ENCODE data around the gene CNBP. TPM values are rescaled to one million over a fixed set of nuclear protein-coding genes. Genes with fewer than 3 reads are reported as not detected.
"Not testable (repeated sequence)": the region's sequence is repeated elsewhere in the genome, so short reads cannot be mapped to it uniquely, and the experiment has no call there.

CNBP gene
- total RNA-seq = 169 TPM

- peak; percentile 91 for DNase-seq
Measured at GRCh38 chr3:129183569-129184395, at the start of gene CNBP. Gene CNBP, minus strand, starts transcription at chr3:129183896. Its CDS starts 12,139 bp downstream, at chr3:129171757.

DNA sequence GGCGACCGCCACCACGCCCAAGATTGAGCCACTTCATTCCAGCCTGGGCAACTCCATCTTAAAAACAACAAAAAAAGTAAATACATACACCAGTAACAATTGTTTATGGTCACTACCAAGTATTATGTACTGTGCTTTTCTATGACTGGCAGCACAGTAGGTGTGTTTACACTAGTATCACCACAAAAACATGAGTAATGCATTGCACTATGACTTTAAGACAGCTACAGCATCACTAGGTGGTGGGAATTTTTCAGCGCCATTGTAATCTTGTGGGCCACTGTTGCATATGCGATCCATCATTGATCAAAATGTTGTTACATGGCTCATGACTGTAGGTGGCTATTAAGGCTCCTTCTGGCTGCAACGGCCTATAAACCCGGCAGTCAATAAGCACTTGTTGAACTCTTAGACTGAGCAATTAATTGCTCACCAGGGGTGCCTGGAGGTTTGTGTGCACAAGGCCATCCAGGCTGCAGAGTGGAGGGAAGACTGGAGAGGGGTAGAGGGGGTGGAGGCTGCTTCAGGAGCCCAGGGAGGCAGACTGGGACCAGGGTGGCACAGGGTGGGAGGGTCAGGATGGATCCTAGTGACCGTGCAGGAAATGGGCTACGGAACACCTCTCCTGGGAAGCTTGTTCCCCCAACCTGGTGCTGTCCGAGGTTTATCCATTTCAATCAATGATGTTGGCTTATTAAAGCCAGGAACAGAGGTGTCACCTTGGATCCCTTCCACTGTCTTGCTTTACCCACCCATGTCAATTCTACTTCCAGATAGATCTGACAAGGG is 47.8 kb upstream of the CNBP start:
- DNase-seq = no peak

- DNase-seq = no peak
Measured at GRCh38 chr3:129230311-129231019, 46.8 kb upstream of the CNBP start.

- no peak for DNase-seq
Measured at GRCh38 chr3:129228891-129229585, 45.3 kb upstream of the CNBP start.

- DNase-seq = peak; percentile 22
Measured at GRCh38 chr3:129226374-129226773, 42.7 kb upstream of the CNBP start.

- peak; percentile 45 for DNase-seq
Measured at GRCh38 chr3:129224984-129225393, 41.3 kb upstream of the CNBP start.

GRCh38 chr3:129224387-129224786 is 40.7 kb upstream of the CNBP start:
- DNase-seq = not testable (repeated sequence)

- no peak for DNase-seq
Measured at GRCh38 chr3:129218742-129219141, 35.0 kb upstream of the CNBP start.

- no peak for DNase-seq
Measured at GRCh38 chr3:129213238-129213637, 29.5 kb upstream of the CNBP start.

DNA sequence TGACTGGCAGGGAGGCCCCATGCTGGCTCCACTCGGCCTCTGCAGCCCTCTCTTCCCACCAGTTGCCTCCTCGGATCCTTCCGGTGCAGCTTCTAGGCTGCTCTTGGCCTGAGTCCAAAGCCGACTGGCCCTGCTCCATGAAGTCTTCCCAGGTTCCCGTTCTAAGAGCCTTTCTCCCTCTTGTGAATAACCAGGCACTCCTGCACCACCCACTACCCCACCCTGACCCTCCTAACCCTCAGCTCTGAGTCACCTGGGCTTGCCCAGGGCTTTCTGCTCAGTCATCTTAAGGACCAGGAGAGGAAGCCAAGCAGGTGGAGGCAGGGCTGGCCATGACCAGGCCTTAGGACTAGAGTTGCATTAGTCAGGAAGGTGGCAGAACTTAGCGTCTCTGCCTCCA is 28.1 kb upstream of the CNBP start:
- no peak for DNase-seq

GRCh38 chr3:129211345-129211744 is 27.6 kb upstream of the CNBP start:
- no peak for DNase-seq

DNA sequence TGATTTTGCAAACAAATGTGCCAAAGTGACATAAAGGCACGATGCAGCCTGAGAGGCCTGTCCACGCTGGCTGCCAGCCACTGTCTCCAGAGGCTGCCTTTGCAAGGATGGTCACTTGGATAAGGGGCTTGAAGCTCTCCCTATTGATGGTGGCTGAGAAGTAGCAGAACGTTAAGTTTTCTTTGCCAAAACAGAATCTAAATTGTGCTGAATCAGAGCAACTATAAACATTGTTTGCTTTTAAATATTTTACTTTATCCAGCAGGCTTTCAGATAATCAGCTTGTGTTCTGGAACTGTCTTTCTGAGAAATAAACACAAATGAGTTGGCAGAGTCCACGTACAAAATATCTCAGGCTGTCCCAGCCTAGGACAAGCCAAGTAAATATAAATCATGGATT is 23.8 kb upstream of the CNBP start:
- no peak for DNase-seq

GRCh38 chr3:129205109-129205832 is 21.6 kb upstream of the CNBP start:
- DNase-seq = no peak

DNA sequence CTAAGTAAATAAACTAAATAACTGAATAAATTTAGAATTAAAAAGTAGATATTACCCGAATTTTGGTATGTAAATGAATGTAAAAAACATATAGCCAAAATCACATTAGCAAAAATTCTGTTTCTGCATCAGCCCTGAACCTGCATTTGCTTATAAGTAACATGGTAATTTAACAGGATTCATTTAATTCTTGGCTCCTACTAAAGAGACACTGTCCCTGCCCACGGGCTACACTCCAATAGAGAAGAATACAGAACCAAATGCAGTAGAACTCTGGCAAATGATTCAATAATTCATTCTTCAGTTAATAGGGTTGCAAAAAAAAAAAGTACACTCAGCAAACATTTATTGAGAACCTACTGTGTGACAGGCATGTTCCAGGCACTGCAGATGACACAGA is 20.8 kb upstream of the CNBP start:
- no peak for DNase-seq

DNA sequence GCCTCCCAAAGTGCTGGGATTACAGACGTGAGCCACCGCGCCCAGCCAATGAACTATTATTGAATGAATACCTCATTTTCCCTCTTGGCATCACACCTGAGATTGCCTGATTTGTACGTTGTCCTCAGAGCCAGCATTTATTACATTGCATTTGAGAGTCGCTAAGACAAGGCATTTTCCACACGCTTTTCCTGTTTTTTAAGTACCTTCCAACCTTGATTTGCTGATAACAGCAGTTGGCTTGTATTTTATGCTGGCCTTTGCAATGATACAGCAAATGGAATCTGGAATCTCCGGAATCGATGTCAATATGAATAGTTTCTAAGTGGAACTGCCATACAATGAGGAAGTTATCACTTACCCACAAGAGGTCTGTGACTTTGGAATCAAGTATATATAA is 15.7 kb upstream of the CNBP start:
- DNase-seq = no peak

DNA sequence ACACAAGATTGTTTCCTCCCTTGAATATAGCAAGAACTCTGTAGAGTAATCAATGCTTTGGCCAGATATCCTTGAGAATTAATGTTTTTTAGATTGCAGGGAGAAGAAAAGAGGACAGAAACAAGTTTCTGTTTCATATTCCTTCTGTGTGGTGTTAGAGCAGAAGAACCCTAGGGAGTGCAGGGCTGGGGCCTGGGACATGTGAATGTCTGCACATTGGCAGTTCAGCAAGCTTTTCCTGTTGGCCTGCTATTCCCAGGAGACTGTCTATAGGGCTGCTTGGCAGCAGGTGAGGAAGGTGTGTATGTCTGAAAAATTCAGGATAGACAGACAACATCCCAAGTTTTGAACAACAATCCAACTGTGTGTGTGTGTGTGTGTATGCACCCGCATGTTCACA is 13.6 kb upstream of the CNBP start:
- DNase-seq = no peak

DNA sequence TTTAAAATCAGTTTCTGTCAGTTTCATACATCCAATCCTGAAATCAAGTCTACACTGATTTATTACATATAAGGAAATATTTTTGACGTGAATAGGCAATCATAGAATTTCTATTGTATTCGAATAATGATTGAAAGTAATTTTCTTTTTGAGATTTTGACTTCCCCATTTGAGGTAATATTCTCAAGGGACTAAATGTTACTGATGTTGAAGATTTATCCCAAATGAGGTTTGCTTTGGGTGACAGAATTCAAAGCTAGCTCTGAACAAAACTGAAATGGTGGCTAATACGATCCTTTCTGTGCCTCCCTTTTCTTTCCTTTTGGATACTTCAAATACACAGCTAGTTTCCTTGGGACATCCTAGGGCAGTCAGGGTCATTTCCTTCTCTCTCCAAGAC is 12.9 kb upstream of the CNBP start:
- DNase-seq = no peak

- peak; percentile 76 for DNase-seq
Measured at GRCh38 chr3:129195731-129196256, 12.1 kb upstream of the CNBP start.

DNA sequence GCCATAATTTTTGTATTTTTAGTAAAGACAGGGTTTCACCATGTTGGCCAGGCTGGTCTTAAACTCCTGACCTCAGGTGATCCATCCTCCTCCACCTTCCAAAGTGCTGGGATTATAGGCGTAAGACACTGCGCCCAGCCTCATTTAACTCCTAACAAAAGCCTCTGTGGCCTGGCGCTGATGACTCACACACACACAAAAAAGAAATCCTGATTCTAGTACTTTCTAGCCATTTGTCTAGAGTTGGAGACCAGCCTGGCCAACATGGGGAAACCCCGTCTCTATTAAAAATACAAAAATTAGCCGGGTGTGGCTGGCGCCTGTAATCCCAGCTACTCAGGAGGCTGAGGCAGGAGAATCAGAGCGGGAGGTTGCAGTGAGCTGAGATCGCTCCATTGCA is 6.1 kb upstream of the CNBP start:
- DNase-seq = not testable (repeated sequence)

DNA sequence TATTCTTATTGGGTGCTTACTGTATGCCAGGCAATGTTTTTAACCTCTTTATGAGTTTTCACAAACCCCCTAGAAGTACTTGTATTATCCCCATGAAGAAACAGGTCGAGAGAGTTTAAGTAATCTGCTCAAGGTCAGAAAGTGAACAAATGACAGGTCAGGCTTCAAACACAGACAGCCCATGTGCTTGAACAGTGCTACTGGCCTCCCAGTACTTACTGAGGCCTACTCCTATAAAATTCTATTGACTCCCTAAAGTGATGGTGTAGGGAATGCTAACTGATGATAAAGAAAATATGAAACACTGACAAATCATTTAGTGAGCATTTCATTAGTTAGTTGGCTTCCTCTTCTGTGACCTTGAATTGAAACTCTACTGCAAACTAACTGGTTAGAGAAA is 4.2 kb upstream of the CNBP start:
- no peak for DNase-seq

- DNase-seq = no peak
Measured at GRCh38 chr3:129185783-129186182, 2.1 kb upstream of the CNBP start.

Data from occipital lobe (tissue), 2 donors.